ENCODE data around the gene HECTD3. TPM values are rescaled to one million over a fixed set of nuclear protein-coding genes. Genes with fewer than 3 reads are reported as not detected.

Gene HECTD3
- total and polyA plus RNA-seq, 9 of the 15 experiments (the other 6 are each of a cell fraction or from before 2014, with no cell fraction given), result 6.3 to 50.8 (median 18.9) TPM

- TF ChIP-seq E2F5 (CRISPR knock-in tag; IDR thresholded peaks at IDR 0.05) (0 out of 2 replicates have a peak, but pooled peaks have one; percentile 15), RCOR1 (IDR thresholded peaks at IDR 0.05; ENCODE audit: borderline replicate concordance in 1 of 2, low read depth in 2 of 2, low read length in 2 of 2) (0 out of 4 replicates have a peak, but pooled peaks of 1 of the 2 experiments have one; percentile 41), L3MBTL2 (IDR thresholded peaks at IDR 0.05) (peak; percentile 58; the same call in 1 of the 2 replicates), TAF1 (IDR thresholded peaks at IDR 0.05; ENCODE audit: control insufficient read depth, extremely low read depth, insufficient read depth, low read length, severe bottlenecking) (no peak), POLR2AphosphoS5 (IDR thresholded peaks at IDR 0.05; ENCODE audit: control insufficient read depth, insufficient read depth, low read depth, low read length) (peak; percentile 61; the same call in 1 of the 2 replicates), SIN3A (IDR thresholded peaks at IDR 0.05; ENCODE audit: borderline replicate concordance in 2 of 2, control insufficient read depth in 1 of 2, low read depth in 2 of 2, low read length in 2 of 2) (no peak), MAFG (tag; conservative IDR thresholded peaks at IDR 0.05) (no peak), DEAF1 (CRISPR knock-in tag; IDR thresholded peaks at IDR 0.05) (peak; percentile 93), GATAD2A (IDR thresholded peaks at IDR 0.05) (0 out of 2 replicates have a peak, but pooled peaks have one; percentile 43), KDM4B (IDR thresholded peaks at IDR 0.05; ENCODE audit: borderline replicate concordance in 2 of 2, low read depth in 1 of 2) (peak in 1 of 2 experiments; percentile 59; a peak in 1 of 4 replicates), ETV5 (CRISPR knock-in tag; IDR thresholded peaks at IDR 0.05; ENCODE audit: low read depth) (0 out of 2 replicates have a peak, but pooled peaks have one; percentile 54), IFI16 (CRISPR knock-in tag; IDR thresholded peaks at IDR 0.05) (no peak), SMAD2 (IDR thresholded peaks at IDR 0.05; ENCODE audit: low read depth, low read length) (no peak), ZNF311 (CRISPR knock-in tag; IDR thresholded peaks at IDR 0.05) (no peak), JUN (IDR thresholded peaks at IDR 0.05; ENCODE audit: borderline replicate concordance, low read depth, low read length) (peak; percentile 28; the same call in 1 of the 2 replicates), JUN (CRISPR knock-in tag; IDR thresholded peaks at IDR 0.05; ENCODE audit: borderline replicate concordance) (no peak), ZNF431 (CRISPR knock-in tag; IDR thresholded peaks at IDR 0.05) (0 out of 2 replicates have a peak, but pooled peaks have one; percentile 23), CTBP1 (IDR thresholded peaks at IDR 0.05; ENCODE audit: borderline replicate concordance) (peak; percentile 77), CHCHD3 (CRISPR knock-in tag; IDR thresholded peaks at IDR 0.05) (no peak), HDGF (IDR thresholded peaks at IDR 0.05) (peak; percentile 99; the same call in 1 of the 2 replicates), CBX3 (IDR thresholded peaks at IDR 0.05; ENCODE audit: borderline replicate concordance in 1 of 2, low read length in 2 of 2) (peak in 1 of 2 experiments; percentile 60; a peak in 1 of 3 replicates), SIN3B (IDR thresholded peaks at IDR 0.05; ENCODE audit: low read depth) (peak; percentile 45; the same call in 1 of the 2 replicates), FOXO4 (CRISPR knock-in tag; IDR thresholded peaks at IDR 0.05) (peak; percentile 5; the same call in 1 of the 2 replicates), KLF6 (CRISPR knock-in tag; IDR thresholded peaks at IDR 0.05; ENCODE audit: borderline replicate concordance) (no peak)
Observed at GRCh38 chr1:45014321-45015028, 3.4 kb upstream of the HECTD3 start (continued).
